SK-MEL-5 (cell line): ENCODE results near the gene CHRDL2. TPM values are rescaled to one million over a fixed set of nuclear protein-coding genes. Genes with fewer than 3 reads are reported as not detected.
"Not testable (repeated sequence)": the region's sequence is repeated elsewhere in the genome, so short reads cannot be mapped to it uniquely, and the experiment has no call there.

Experiments used
- DNase-seq: peaks from one replicate; pipeline ENCODE4 v3.0.0-alpha.2; 2016; ENCODE audit warnings: low read depth, low spot score
- in situ Hi-C: cut with HindIII; loops from 2 replicates; pipeline ENCODE4 v1.10.0; 2016; ENCODE audit warnings: low sequenced_read_pairs, high pct_unique_total_duplicates, low pct_unique_long_range_greater_than_20kb
- polyA plus RNA-seq, 2 experiments: library from polyadenylated mRNA; depleted of rRNA; stranded (reverse); fragments of >200 nt; gene quantifications; 2 replicates each; pipeline ENCODE4 v1.2.3, GENCODE V29; 2015
- total RNA-seq: library from RNA; depleted of rRNA; stranded (reverse); fragments of >200 nt; shearing (Covaris generic); gene quantifications from 2 replicates; pipeline ENCODE4 v1.2.3, GENCODE V29; 2014; rRNA removed

The CHRDL2 gene, protein sequence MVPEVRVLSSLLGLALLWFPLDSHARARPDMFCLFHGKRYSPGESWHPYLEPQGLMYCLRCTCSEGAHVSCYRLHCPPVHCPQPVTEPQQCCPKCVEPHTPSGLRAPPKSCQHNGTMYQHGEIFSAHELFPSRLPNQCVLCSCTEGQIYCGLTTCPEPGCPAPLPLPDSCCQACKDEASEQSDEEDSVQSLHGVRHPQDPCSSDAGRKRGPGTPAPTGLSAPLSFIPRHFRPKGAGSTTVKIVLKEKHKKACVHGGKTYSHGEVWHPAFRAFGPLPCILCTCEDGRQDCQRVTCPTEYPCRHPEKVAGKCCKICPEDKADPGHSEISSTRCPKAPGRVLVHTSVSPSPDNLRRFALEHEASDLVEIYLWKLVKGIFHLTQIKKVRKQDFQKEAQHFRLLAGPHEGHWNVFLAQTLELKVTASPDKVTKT
- 3.6 TPM in 1 of 2 replicates, not detected in the other for total RNA-seq
- polyA plus RNA-seq (2015; cell fraction: cytosol; rRNA removed): not detected in 2 replicates
- not detected in 2 replicates for polyA plus RNA-seq (2015; cell fraction: nucleus; rRNA removed)

DNA sequence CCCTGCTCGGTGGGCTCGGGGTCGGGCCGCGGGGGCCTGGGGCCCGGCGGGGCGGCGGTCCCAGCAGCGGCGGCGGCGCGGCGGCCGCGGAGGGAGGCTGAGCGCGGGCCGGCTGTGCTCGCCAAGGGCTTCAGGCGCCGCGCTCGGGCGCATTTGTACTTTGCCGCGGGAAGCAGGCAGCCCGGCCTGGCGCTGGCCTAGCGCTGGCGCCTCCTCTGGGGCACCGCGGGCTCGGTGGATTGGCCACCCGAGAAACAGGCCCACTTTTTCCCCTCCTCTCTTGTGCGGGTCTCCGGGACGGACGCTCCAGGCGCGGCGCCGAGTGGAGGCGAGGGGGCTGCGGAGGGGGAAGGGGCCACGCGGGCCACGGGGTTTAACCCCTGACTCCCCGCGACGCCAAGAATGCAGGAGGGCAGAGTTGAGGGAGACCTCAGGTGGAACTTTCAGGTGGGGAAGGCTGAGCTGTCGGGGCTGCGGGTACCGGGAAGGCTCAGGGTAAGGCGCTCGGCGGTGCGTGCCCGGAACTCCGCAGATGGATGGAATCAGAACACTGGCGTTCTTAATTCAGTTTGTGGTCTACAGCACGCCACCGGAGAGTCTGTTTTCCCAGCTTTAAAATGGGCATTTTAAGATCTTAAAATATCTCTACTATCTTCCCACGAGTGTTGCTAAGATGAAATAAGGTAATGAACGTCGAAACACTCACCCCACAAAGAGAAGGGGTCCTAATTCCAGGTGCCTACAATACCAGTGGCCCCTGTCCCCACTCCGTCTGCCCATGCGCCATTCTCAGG lies at the start of gene CHRDL2:
Gene CHRDL2, minus strand, starts transcription at position 126 of the 794 bp plus-strand sequence. CDS start 538 bp downstream, outside the sequence.
- in situ Hi-C loops: loop anchor here (25.0 kb wide), 1 partner anchor 119 kb away; no protein-coding TSS in a partner anchor
- DNase-seq: no peak

DNA sequence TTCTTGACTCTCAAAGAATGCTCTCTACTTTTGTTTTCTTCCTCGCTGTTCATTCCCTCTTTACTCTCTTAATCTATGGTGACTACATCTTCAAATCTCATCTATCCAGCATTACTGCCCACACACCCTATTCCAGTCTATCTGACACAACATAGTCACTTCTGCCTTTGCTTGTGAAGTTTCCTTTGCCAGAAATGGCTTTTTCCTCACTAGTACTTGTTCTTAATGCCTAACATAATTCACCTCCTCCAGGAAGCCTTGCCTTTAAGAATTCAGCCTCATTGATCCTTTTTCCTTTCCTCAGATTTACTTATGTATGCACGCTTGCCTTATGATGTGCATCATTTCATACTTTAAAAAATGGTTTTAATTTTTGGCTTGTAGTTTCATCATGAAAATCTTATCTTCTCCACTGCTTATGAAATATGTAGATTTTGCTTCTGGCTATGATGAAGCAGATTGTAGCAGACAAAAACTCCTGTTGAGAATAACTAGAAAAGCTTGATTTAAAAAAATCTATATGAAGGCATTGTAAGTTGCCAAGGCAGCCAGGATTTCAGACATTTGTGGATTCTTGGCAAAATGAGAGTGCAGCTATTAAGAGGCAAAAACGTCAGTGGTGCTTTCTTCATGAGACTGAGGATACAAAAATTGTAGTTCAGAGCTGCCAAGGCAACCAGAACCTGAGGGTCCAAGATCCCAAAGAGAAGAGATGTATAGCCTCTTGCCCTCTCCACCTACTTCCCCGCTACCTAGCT lies 49.2 kb upstream of the CHRDL2 start:
- in situ Hi-C loops: no loop called here
- no peak for DNase-seq

DNA sequence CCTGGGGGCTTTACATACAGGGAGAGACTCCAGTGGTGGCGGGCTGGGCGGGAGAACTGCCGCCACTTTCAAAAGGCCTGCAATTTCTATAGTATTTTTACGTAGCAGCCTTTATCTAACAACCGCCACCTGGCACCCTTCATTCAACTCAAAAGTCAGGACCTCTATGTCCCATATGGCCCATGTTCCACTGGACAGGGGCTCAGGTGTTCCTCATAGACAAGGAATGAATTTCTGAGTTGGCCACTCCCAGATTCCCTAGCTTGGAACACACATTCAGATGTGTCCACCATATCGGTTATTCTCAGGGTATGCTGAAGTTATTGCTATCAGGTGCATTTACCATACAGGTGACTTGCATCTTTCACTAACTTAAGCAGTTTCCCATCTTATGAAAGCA lies 47.4 kb upstream of the CHRDL2 start:
- no peak for DNase-seq
- in situ Hi-C loops: no loop called here

DNA sequence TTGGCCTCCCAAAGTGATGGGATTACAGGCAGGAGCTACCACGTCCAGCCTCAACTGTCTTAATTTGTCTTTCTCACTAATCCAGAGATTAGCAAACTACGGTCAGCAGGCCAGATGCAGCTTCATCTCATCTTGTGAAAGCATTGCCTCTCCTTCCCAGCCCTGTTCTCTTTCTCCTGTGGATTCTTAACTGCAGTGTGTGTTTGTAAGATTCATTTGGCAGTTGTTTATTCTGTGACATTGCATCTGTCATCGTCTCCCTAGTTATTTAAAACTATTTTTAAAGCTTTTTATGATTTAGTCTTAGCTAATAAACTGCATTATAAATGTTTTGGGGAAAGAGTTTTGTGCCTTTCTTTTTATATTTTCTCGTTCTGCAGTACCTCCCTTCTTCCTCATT lies 46.7 kb upstream of the CHRDL2 start:
- no peak for DNase-seq
- in situ Hi-C loops: no loop called here

DNA sequence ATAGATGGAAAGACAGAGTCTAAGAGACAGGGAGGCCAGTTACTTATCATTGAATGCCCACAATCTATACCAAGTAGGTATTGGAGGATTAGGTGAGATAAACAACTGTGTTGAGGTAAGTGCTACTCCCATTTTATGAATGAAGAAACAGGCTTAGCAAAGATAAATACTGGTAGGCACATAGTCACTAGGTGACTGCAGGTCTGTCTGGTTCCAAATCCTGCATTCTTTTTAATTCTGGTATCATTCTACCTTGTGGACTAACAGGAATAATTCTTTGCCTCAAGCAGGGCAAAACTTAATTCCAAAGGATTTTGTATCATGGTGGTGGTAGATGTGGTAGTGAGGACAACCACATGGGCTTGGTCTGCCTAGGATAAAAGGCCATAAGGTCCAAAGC lies 45.8 kb upstream of the CHRDL2 start:
- DNase-seq: no peak
- in situ Hi-C loops: no loop called here

DNA sequence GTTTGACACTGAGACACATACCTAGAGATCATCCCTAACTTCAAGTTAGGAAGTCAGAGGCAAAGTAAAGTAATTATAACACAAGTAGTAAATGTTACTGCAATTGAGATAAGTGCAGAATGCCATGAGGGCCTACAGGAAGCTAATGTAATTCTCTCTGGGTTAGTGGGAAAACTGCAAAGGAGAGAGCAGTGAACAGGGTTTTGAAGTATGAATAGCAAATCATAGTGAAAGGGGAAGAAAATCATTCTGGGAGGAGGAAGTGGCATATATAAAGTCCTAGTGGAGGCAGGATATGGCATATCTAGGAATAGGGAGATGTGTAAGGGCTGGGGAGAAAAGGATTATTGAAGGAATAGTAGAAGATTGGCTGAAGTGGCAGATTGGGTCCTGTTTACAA lies 45.3 kb upstream of the CHRDL2 start:
- in situ Hi-C loops: no loop called here
- no peak for DNase-seq

DNA sequence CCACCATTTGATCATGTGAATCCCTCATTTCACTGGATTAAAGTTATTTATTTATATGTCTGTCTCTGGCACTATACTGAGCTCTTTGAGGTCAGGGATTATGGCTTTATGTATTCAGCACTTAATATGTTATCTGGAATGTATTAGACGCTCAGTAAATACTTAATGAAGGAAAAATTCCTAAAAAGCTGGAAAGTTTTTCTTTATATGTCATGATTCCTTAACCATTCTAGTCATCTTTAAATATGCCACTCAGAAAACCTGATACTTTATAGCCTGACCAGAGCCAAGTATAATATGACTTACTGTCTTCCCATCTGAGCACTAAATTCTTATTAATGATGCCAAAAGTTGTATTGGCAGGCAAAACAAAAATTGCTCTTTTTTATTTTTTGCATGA lies 44.5 kb upstream of the CHRDL2 start:
- no peak for DNase-seq

DNA sequence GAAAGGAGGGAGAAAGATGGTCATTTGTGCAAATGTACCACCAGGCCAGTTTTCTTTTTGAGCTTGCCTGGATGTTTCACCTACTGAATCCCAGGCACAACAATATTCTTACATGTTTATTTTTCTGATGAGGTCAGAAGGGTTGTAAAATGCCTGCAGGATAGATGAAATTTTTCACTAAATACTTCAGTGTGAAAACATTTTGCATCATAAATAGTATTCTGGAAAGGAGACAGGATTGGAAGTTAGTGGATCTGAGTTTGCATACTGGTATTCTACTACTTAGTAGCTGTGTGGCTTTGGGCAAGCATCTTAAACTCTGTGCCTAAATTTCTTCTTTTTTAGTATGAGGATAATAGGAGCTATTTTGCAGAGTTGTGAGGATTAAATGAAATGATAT lies 42.2 kb upstream of the CHRDL2 start:
- DNase-seq: no peak
- in situ Hi-C loops: no loop called here

More for the DNA sequence above, 44.5 kb upstream of the CHRDL2 start:
- in situ Hi-C loops: no loop called here

DNA sequence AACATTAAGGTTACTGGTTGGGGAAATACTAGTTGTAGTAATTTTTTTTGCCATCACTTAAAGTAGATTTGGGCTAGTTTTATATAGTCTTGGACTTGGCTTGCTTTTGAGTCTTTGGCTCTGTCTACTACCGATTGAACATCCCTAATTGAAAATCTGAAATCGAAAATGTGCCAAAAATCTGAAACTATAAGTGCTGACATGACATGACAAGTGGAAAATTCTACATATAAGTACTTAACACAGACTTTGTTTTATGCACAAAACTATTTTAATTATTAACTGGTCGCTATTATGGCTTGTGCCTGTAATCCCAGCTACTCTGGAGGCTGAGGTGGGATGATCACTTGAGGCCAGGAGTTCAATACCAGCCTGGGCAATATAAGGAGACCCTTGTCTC lies 39.9 kb upstream of the CHRDL2 start:
- in situ Hi-C loops: no loop called here

DNA sequence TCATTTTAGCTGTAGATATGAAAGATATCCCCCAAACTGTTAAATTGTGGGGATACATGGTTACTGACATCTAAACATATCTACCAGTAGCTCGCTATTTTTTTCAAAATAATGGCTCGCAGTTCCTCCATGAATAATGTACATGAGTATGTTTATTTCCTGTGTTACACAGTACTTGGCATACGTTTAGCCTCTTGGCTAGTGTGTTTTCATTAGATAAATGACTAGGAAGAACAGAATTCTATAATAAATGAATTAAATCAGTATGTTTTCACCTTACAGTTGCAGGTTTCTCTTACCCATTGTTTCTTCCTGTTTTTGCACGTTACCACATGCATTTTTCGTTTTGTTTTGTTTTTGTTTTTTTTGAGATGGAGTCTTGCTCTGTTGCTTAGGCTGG lies 39.2 kb upstream of the CHRDL2 start:
- in situ Hi-C loops: no loop called here
- no peak for DNase-seq

More for the DNA sequence above, 39.9 kb upstream of the CHRDL2 start:
- DNase-seq: no peak

DNA sequence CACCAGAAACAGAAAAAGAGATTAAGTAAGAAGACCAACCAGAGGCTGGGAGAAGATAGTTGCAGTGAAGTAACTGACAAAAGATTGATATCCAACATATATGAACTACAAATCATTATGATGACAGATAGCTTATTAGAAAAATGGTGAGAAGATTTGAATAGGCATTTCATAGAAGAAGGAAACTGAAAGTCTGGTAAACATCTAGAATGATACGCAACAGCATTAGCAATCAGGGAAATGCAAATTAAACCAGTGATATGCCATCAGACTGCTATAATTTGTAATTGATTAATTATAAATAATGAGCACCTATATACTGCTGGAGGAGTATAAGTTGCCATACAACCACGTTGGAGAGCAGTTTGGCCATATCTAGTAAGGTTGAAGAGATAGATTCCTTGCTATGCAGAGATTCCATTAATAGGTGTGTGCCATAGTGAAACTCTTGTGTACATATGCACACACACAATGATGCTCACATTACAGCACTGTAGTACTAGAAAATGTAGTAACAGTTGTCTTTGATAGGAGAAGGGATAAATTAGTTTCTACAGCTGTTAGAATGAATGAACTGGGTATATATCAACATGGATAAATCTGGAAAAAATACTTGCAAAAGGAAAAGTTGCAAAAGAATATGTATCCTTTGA lies 38.0 kb upstream of the CHRDL2 start:
- in situ Hi-C loops: no loop called here
- no peak for DNase-seq

DNA sequence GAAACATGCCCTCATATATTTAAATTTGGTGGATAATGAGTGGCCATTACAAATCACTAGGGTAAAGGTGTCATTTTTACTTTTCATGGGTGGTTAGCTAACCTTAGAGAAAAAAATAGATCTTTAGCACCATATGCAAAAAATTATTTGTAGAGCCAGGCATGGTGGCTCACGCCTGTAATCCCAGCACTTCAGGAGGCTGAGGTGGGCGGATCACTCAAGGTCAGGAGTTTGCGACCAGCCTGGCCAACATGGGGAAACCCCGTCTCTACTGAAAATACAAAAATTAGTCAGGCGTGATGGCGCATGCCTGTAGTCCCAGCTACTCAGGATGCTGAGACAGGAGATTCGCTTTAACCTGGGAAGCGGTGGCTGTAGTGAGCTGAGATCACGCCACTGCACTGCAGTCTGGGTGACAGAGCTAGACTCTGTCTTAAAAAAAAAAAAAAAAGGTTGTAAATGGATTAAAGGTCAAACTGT lies 37.0 kb upstream of the CHRDL2 start:
- in situ Hi-C loops, DNase-seq: not testable (repeated sequence)

DNA sequence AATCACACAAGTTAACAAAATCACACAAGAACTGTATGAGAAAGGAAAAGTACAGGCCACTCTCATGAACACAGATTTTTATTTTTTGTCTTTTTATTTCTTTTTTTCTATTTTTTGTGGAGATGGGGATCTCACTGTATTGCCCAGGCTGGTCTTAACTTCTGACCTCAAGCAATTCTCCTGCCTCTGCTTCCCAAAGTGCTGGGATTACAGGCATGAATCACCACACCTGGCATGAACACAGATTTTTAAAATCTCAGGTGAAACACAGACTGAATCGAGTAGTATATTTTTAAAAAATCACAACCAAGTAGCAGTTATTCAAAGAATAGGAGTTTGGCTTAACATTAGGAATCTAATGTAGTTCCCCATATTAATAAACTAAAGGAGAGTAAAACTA lies 35.7 kb upstream of the CHRDL2 start:
- in situ Hi-C loops: no loop called here
- DNase-seq: no peak

DNA sequence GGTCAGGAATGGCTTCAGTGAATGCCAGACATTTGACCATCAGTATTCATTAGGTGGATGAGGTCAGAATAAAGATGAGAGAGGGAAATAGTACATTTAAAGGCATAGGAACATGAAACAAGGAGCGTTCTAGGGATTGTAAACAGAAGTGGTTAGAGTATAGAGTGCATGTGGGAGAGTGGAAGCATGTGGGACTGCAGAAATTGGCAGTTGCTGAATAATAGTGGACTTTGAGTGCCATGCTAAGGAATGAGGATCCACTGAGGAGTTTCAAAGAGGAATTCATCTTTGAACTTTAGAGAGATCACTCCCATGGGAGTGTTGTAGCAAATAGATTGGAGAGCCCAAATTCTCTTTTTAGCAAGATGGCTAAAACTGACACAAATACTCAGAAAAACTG lies 25.3 kb upstream of the CHRDL2 start:
- no peak for DNase-seq
- in situ Hi-C loops: no loop called here

DNA sequence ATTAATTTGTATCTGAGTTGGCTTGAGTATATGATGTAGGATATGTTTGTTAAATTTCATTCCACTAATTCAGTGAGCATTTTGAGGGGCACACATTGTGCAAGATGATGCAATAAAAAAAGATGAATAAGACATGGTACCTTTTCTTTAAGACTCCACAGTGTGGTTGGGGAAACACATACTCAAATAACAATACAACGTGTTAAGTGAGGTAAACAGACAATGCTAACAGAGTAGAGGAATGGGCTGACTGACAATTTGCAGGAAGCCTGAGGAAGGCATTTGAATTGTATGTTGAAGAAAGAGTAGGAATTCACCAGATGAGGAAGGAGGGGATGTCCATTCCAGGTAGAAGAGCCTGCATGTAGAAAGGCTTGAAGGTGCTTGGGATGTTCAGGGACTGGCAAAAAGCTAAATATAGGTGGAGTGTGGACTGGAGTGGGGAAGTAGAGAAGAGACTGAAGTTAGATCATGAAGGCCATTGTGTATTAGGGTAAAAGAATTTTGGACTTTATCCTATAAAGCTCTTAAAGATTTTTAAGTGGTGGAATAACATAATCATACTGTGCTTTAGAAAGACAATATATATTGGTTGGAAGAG lies 24.3 kb upstream of the CHRDL2 start:
- in situ Hi-C loops: no loop called here
- DNase-seq: no peak

DNA sequence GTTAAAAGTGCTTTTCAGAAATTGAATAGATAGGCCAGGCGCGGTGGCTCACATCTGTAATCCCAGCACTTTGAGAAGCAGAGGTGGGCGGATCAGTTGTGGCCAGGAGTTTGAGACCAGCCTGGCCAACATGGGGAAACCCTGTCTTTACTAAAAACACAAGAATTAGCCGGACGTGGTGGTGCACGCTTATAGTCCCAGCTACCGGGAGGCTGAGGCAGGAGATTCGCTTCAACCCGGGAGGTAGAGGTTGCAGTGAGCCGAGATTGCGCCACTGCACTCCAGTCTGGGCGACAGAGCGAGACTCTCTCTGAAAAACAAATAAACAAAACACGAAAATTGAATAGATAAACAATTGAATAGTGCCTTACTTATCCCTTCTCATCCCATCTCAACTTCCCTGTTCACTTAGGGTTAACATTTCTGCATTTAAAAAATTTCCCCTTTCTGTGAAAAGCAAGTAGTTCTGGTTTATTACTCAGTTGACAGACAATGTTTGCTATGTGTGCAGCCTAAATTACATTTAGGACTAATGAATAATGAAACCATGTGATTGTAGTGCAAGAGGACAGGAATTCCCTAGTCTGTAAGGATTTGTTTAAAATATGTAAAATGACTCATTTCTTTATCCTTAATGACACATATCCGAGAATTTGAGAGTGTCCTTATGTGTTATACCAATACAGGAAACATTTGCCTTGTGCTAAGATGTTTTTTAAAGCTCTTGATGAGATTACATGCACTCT lies 23.5 kb upstream of the CHRDL2 start:
- peak; percentile 64 for DNase-seq
- in situ Hi-C loops: no loop called here
